ENCODE measurements around the gene RAI14.

RAI14 gene

GRCh38 chr5:34680896-34681295 is 24.8 kb downstream of the RAI14 start:
- no peak for DNase-seq

GRCh38 chr5:34682926-34683623 is 26.9 kb downstream of the RAI14 start:
- no peak for DNase-seq

- DNase-seq, result no peak
These were observed 28.3 kb downstream of the RAI14 start for GRCh38 chr5:34684281-34684979.

GRCh38 chr5:34684980-34685352 is 28.8 kb downstream of the RAI14 start:
- DNase-seq, result no peak

GRCh38 chr5:34685485-34686165 is 29.5 kb downstream of the RAI14 start:
- DNase-seq, result no peak

- DNase-seq, result no peak
These were observed 30.7 kb downstream of the RAI14 start for GRCh38 chr5:34686762-34687268.

- DNase-seq, result no peak
These were observed 31.3 kb downstream of the RAI14 start for GRCh38 chr5:34687269-34688011.

- DNase-seq, result no peak
These were observed 32.1 kb downstream of the RAI14 start for GRCh38 chr5:34688015-34688810.

GRCh38 chr5:34690301-34690700 is 34.2 kb downstream of the RAI14 start:
- DNase-seq, result no peak

GRCh38 chr5:34690898-34691297 is 34.8 kb downstream of the RAI14 start:
- DNase-seq, result no peak

- DNase-seq, result no peak
These were observed 35.2 kb downstream of the RAI14 start for GRCh38 chr5:34691326-34691725.

- DNase-seq, result no peak
These were observed 36.7 kb downstream of the RAI14 start for GRCh38 chr5:34692786-34693185.

- no peak for DNase-seq
These were observed 37.9 kb downstream of the RAI14 start for GRCh38 chr5:34694012-34694411.

GRCh38 chr5:34694685-34695084 is 38.6 kb downstream of the RAI14 start:
- no peak for DNase-seq

- no peak for DNase-seq
These were observed 39.3 kb downstream of the RAI14 start for GRCh38 chr5:34695275-34696027.

GRCh38 chr5:34697308-34698108 is 41.4 kb downstream of the RAI14 start:
- DNase-seq, result no peak

GRCh38 chr5:34698109-34698419 is 41.9 kb downstream of the RAI14 start:
- no peak for DNase-seq

- DNase-seq, result no peak
These were observed 42.6 kb downstream of the RAI14 start for GRCh38 chr5:34698754-34699153.

GRCh38 chr5:34699155-34700077 is 43.3 kb downstream of the RAI14 start:
- DNase-seq, result no peak

- DNase-seq, result no peak
These were observed 43.9 kb downstream of the RAI14 start for GRCh38 chr5:34700078-34700452.

All from midbrain (tissue), 1 donor.